ENCODE data around the gene TUT4.

TUT4 gene

GRCh38 chr1:52588535-52588934, 35.6 kb upstream of the TUT4 start:
- H3K4me3 ChIP-seq (ENCODE audit: low read depth, low read length, poor library complexity, severe bottlenecking) = no peak overlapping the region
- H3K79me2 ChIP-seq (ENCODE audit: insufficient read depth, low read length) = no peaks in the 10 kb centered on the region
- H3K9me3 ChIP-seq (ENCODE audit: low read length) = no peaks in the 10 kb centered on the region
- H3F3A ChIP-seq (ENCODE audit: insufficient read depth, low read length) = no peaks in the 10 kb centered on the region
- H2AFZ ChIP-seq (ENCODE audit: low read length) = no peak overlapping the region
- H3K27ac ChIP-seq (ENCODE audit: low read depth, low read length, poor library complexity, severe bottlenecking) = no peak overlapping the region
- H3K9me2 ChIP-seq (ENCODE audit: low read depth, low read length) = no peaks in the 10 kb centered on the region
- TF ChIP-seq EZH2 (IDR thresholded peaks at IDR 0.05; ENCODE audit: borderline replicate concordance, low read length) = no peak
- TF ChIP-seq CTCF (IDR thresholded peaks at IDR 0.05; ENCODE audit: low read length) = no peak
- H3K36me3 ChIP-seq (ENCODE audit: insufficient read depth, low read length) = no peaks in the 10 kb centered on the region
- no peaks in the 10 kb centered on the region for H4K20me1 ChIP-seq (ENCODE audit: insufficient read depth, low read length)
- no peak overlapping the region for H3K9ac ChIP-seq (ENCODE audit: low read length)
- H3K27me3 ChIP-seq (ENCODE audit: insufficient read depth, low read length) = no peaks in the 10 kb centered on the region
- peaks cover 14% of the 10 kb centered on the region for H3K4me1 ChIP-seq (ENCODE audit: insufficient read depth, low read length, severe bottlenecking)
- no peak overlapping the region for H3K4me2 ChIP-seq (ENCODE audit: low read length)

- Histone ChIP-seq H3K4me2 (ENCODE audit: low read length) (no peak overlapping the region), H3K27ac (ENCODE audit: low read depth, low read length, poor library complexity, severe bottlenecking) (no peak overlapping the region), H3K79me2 (ENCODE audit: insufficient read depth, low read length) (no peaks in the 10 kb centered on the region), H2AFZ (ENCODE audit: low read length) (no peak overlapping the region), H3K4me1 (ENCODE audit: insufficient read depth, low read length, severe bottlenecking) (peaks cover 9% of the 10 kb centered on the region), H3K4me3 (ENCODE audit: low read depth, low read length, poor library complexity, severe bottlenecking) (no peak overlapping the region), H3K9me2 (ENCODE audit: low read depth, low read length) (no peaks in the 10 kb centered on the region), H4K20me1 (ENCODE audit: insufficient read depth, low read length) (no peaks in the 10 kb centered on the region), H3K9me3 (ENCODE audit: low read length) (no peaks in the 10 kb centered on the region), H3K27me3 (ENCODE audit: insufficient read depth, low read length) (no peaks in the 10 kb centered on the region), H3F3A (ENCODE audit: insufficient read depth, low read length) (no peaks in the 10 kb centered on the region), H3K36me3 (ENCODE audit: insufficient read depth, low read length) (no peaks in the 10 kb centered on the region), H3K9ac (ENCODE audit: low read length) (no peak overlapping the region)
- no peak for TF ChIP-seq EZH2 (IDR thresholded peaks at IDR 0.05; ENCODE audit: borderline replicate concordance, low read length)
- no peak for TF ChIP-seq CTCF (IDR thresholded peaks at IDR 0.05; ENCODE audit: low read length)
Observed at GRCh38 chr1:52588027-52588426, 35.1 kb upstream of the TUT4 start.

GRCh38 chr1:52585474-52585873, 32.6 kb upstream of the TUT4 start:
- no peak overlapping the region for H3K4me3 ChIP-seq (ENCODE audit: low read depth, low read length, poor library complexity, severe bottlenecking)
- no peak overlapping the region for H3K27ac ChIP-seq (ENCODE audit: low read depth, low read length, poor library complexity, severe bottlenecking)
- H3K9ac ChIP-seq (ENCODE audit: low read length) = no peak overlapping the region
- H3K9me3 ChIP-seq (ENCODE audit: low read length) = no peaks in the 10 kb centered on the region
- no peaks in the 10 kb centered on the region for H3K9me2 ChIP-seq (ENCODE audit: low read depth, low read length)
- H3K4me2 ChIP-seq (ENCODE audit: low read length) = no peak overlapping the region
- no peaks in the 10 kb centered on the region for H3K79me2 ChIP-seq (ENCODE audit: insufficient read depth, low read length)
- H4K20me1 ChIP-seq (ENCODE audit: insufficient read depth, low read length) = no peaks in the 10 kb centered on the region
- TF ChIP-seq EZH2 (IDR thresholded peaks at IDR 0.05; ENCODE audit: borderline replicate concordance, low read length) = no peak
- no peaks in the 10 kb centered on the region for H3K4me1 ChIP-seq (ENCODE audit: insufficient read depth, low read length, severe bottlenecking)
- H2AFZ ChIP-seq (ENCODE audit: low read length) = no peak overlapping the region
- H3F3A ChIP-seq (ENCODE audit: insufficient read depth, low read length) = no peaks in the 10 kb centered on the region
- no peaks in the 10 kb centered on the region for H3K27me3 ChIP-seq (ENCODE audit: insufficient read depth, low read length)
- no peaks in the 10 kb centered on the region for H3K36me3 ChIP-seq (ENCODE audit: insufficient read depth, low read length)

DNA sequence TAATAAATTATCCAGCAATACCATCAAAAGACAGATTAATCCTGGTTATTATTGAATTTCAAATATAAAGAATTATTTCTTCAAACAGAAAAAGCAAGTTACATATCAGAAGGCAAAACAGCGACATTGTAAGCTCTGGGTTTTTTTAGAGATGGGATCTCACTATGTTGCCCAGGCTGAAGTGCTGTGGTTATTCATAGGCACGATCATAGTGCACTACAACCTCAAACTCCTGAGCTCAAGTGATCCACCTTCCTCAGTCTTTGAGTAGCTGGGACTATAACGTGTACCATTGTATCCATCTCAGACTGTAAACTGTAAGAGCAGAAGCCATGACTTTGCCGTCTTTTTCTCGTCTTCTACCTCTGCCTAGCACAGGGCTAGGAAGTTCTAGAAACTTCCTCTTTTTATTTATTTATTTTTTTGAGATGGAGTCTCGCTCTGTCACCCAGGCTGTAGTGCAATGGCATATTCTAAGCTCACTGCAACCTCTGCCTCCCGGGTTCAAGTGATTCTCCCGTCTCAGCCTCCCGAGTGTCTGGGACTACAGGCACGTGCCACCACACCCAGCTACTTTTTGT, 29.3 kb upstream of the TUT4 start:
- H3K27me3 ChIP-seq (ENCODE audit: insufficient read depth, low read length) = no peaks in the 10 kb centered on the region
- H3K9me3 ChIP-seq (ENCODE audit: low read length) = no peaks in the 10 kb centered on the region
- no peak overlapping the region for H2AFZ ChIP-seq (ENCODE audit: low read length)
- no peaks in the 10 kb centered on the region for H3K36me3 ChIP-seq (ENCODE audit: insufficient read depth, low read length)
- no peak overlapping the region for H3K4me3 ChIP-seq (ENCODE audit: low read depth, low read length, poor library complexity, severe bottlenecking)
- no peak for TF ChIP-seq EZH2 (IDR thresholded peaks at IDR 0.05; ENCODE audit: borderline replicate concordance, low read length)
- no peak for TF ChIP-seq CTCF (IDR thresholded peaks at IDR 0.05; ENCODE audit: low read length)
- no peaks in the 10 kb centered on the region for H4K20me1 ChIP-seq (ENCODE audit: insufficient read depth, low read length)
- H3K9me2 ChIP-seq (ENCODE audit: low read depth, low read length) = no peaks in the 10 kb centered on the region
- H3K9ac ChIP-seq (ENCODE audit: low read length) = no peak overlapping the region
- no peaks in the 10 kb centered on the region for H3K4me1 ChIP-seq (ENCODE audit: insufficient read depth, low read length, severe bottlenecking)
- H3F3A ChIP-seq (ENCODE audit: insufficient read depth, low read length) = no peaks in the 10 kb centered on the region
- no peaks in the 10 kb centered on the region for H3K79me2 ChIP-seq (ENCODE audit: insufficient read depth, low read length)
- no peak overlapping the region for H3K27ac ChIP-seq (ENCODE audit: low read depth, low read length, poor library complexity, severe bottlenecking)
- H3K4me2 ChIP-seq (ENCODE audit: low read length) = no peak overlapping the region
